GM19438 (cell line): Measurements from ENCODE around the gene CSF2.
"Not testable (repeated sequence)": the region's sequence is repeated elsewhere in the genome, so short reads cannot be mapped to it uniquely, and the experiment has no call there.

Source experiments
- ATAC-seq: cut with Tn5 transposase; IDR thresholded peaks from one replicate; pipeline ENCODE4 v1.9.1; 2021; ENCODE audit warnings: low read depth; ENCODE audit not compliant: unreplicated experiment

Gene CSF2

GRCh38 chr5:132104556-132104955, 31.0 kb downstream of the CSF2 start:
- ATAC-seq: no peak

GRCh38 chr5:132105688-132106087, 32.1 kb downstream of the CSF2 start:
- no peak for ATAC-seq

GRCh38 chr5:132108495-132108894, 34.9 kb downstream of the CSF2 start:
- not testable (repeated sequence) for ATAC-seq

GRCh38 chr5:132108957-132109356, 35.4 kb downstream of the CSF2 start:
- not testable (repeated sequence) for ATAC-seq

- no peak for ATAC-seq
Observed at GRCh38 chr5:132109494-132110053, 36.0 kb downstream of the CSF2 start.

GRCh38 chr5:132110195-132110594, 36.6 kb downstream of the CSF2 start:
- ATAC-seq: no peak

GRCh38 chr5:132110930-132111329, 37.3 kb downstream of the CSF2 start:
- ATAC-seq: no peak

GRCh38 chr5:132112111-132112510, 38.5 kb downstream of the CSF2 start:
- ATAC-seq: no peak

GRCh38 chr5:132114150-132115121, 40.8 kb downstream of the CSF2 start:
- ATAC-seq: no peak

GRCh38 chr5:132115375-132115774, 41.8 kb downstream of the CSF2 start:
- ATAC-seq: no peak

- no peak for ATAC-seq
Observed at GRCh38 chr5:132116072-132116471, 42.5 kb downstream of the CSF2 start.

- not testable (repeated sequence) for ATAC-seq
Observed at GRCh38 chr5:132116909-132117489, 43.4 kb downstream of the CSF2 start.

GRCh38 chr5:132120717-132121116, 47.1 kb downstream of the CSF2 start:
- ATAC-seq: not testable (repeated sequence)

GRCh38 chr5:132122971-132123370, 49.4 kb downstream of the CSF2 start:
- ATAC-seq: not testable (repeated sequence)

GRCh38 chr5:132123578-132123977, 50.0 kb downstream of the CSF2 start:
- ATAC-seq: not testable (repeated sequence)
